HepG2 (cell line): ENCODE data around the gene FAM78B. TPM values are rescaled to one million over a fixed set of nuclear protein-coding genes. Genes with fewer than 3 reads are reported as not detected.

Source experiments
- ATAC-seq: fragments of 200-7000 bp; cut with Tn5 transposase; 3 replicates; pipeline ENCODE4 v1.9.1; 2020; ENCODE audit warnings: mild to moderate bottlenecking, moderate library complexity
- BruUV-seq: library from RNA; stranded (reverse); fragments of 400-500 nt; replicated peaks from 2 replicates; lab custom pipeline; 2021; lab: Mats Ljungman, UMichigan
- CTCF ChIA-PET: fragments of 300-600 bp; formaldehyde crosslinking; extraction: SDS; loops from one replicate; lab custom pipeline; 2021; ENCODE audit warnings: low total read pairs, inconsistent platforms, low intra/inter-chr PET ratio; lab: Yijun Ruan, JAX
- POLR2A ChIA-PET: fragments of 350-600 bp; sonication (Branson Sonifier 250); formaldehyde crosslinking; loops from one replicate; lab custom pipeline; 2020; ENCODE audit warnings: antibody characterized with exemption, inconsistent platforms; lab: Yijun Ruan, JAX
- DNase-seq: peaks from one replicate; pipeline ENCODE4 v3.0.0-alpha.2; 2015; ENCODE audit warnings: low spot score
- FAIRE-seq: peaks from 3 replicates; lab custom pipeline; 2011; peaks lifted over from hg19 to GRCh38; lab: Jason Lieb, UNC
- H2AFZ ChIP-seq: one replicate; pipeline ENCODE4 v1.6.1; 2011; ENCODE audit warnings: low read length, inconsistent platforms
- H3K27ac ChIP-seq: fragments of 300-600 bp; 3 replicates; pipeline ENCODE4 v1.8.0; 2011; ENCODE audit warnings: mixed run types, mild to moderate bottlenecking, mixed read lengths, low read length, inconsistent platforms; ENCODE audit not compliant: insufficient read depth; ENCODE audit errors: extremely low read length
- H3K27me3 ChIP-seq, 2 experiments: fragments of 200-600 bp in 1 of 2; 2 replicates in 1 of 2; 3 replicates in 1 of 2; pipeline versions ENCODE4 v1.6.0 to v1.8.0; 2011; ENCODE audit warnings: low read length in 2 of 2, mild to moderate bottlenecking in 2 of 2, moderate library complexity in 2 of 2, inconsistent platforms in 1 of 2; ENCODE audit not compliant: insufficient read depth in 2 of 2, control insufficient read depth in 1 of 2
- H3K36me3 ChIP-seq, 2 experiments: fragments of 200-600 bp in 1 of 2; replicated peaks in 1 of 2; 2 replicates in 1 of 2; 3 replicates in 1 of 2; pipeline versions ENCODE4 v1.5.1 to v1.8.0; 2011; ENCODE audit warnings: low read length in 2 of 2, inconsistent platforms in 1 of 2; ENCODE audit not compliant: insufficient read depth in 2 of 2, control insufficient read depth in 1 of 2
- H3K4me1 ChIP-seq: 2 replicates; pipeline ENCODE4 v1.5.1; 2012; ENCODE audit warnings: low read length, inconsistent platforms; ENCODE audit not compliant: insufficient read depth
- H3K4me2 ChIP-seq: 2 replicates; pipeline ENCODE4 v1.6.0; 2011; ENCODE audit warnings: low read depth, low read length, inconsistent platforms
- H3K4me3 ChIP-seq, 3 experiments: fragments of 200-600 bp in 1 of 3; sonication (generic), shearing (Covaris generic) in 1 of 3; replicated peaks in 1 of 3; 2 replicates each; pipeline ENCODE4 v1.5.1; 2011 to 2016; ENCODE audit warnings: low read length in 3 of 3, inconsistent platforms in 2 of 3, low read depth in 2 of 3, mild to moderate bottlenecking in 2 of 3, control low read depth in 1 of 3, mixed read lengths in 1 of 3; ENCODE audit not compliant: insufficient read depth in 1 of 3
- H3K79me2 ChIP-seq: one replicate; pipeline ENCODE4 v1.6.1; 2011; ENCODE audit warnings: low read length, inconsistent platforms; ENCODE audit not compliant: insufficient read depth
- H3K9ac ChIP-seq: 2 replicates; pipeline ENCODE4 v1.6.0; 2011; ENCODE audit warnings: mild to moderate bottlenecking, low read depth, low read length, inconsistent platforms; ENCODE audit not compliant: insufficient read depth
- H3K9me3 ChIP-seq: 2 replicates; pipeline ENCODE4 v1.5.1; 2012; ENCODE audit warnings: mild to moderate bottlenecking, low read length
- H4K20me1 ChIP-seq: 2 replicates; pipeline ENCODE4 v1.6.0; 2011; ENCODE audit warnings: inconsistent platforms, mild to moderate bottlenecking, low read length, moderate library complexity; ENCODE audit not compliant: insufficient read depth
- CEBPB ChIP-seq: IDR thresholded peaks from 2 replicates; pipeline ENCODE4 v1.6.1; 2011; ENCODE audit warnings: low read depth, low read length, improper control_type of control experiment, borderline replicate concordance
- DRAP1 ChIP-seq: IDR thresholded peaks from 2 replicates; pipeline ENCODE4 v1.6.1; 2016; ENCODE audit warnings: missing genetic modification reagents, missing compliant biosample characterization
- E2F5 ChIP-seq: sonication (generic); formaldehyde crosslinking; conservative IDR thresholded peaks from 2 replicates; pipeline ENCODE4 v1.4.0; 2020; ENCODE audit warnings: missing genetic modification reagents
- HNRNPH1 ChIP-seq: fragments of 200-400 bp; formaldehyde crosslinking; optimal IDR thresholded peaks from 2 replicates; pipeline ENCODE3; 2017; ENCODE audit warnings: mild to moderate bottlenecking, low read depth, low read length
- KDM5A ChIP-seq: fragments of 200-600 bp; sonication (generic); IDR thresholded peaks from 2 replicates; pipeline ENCODE4 v1.7.0; 2018; ENCODE audit warnings: antibody characterized with exemption, mild to moderate bottlenecking, low read length, borderline replicate concordance
- RXRA ChIP-seq: sonication (generic); formaldehyde crosslinking; IDR thresholded peaks from 2 replicates; pipeline ENCODE4 v1.5.1; 2020; ENCODE audit warnings: missing genetic modification reagents
- ZBTB21 ChIP-seq: sonication (generic); formaldehyde crosslinking; IDR thresholded peaks from 2 replicates; pipeline ENCODE4 v1.4.0; 2020; ENCODE audit warnings: missing genetic modification reagents
- ZFP1 ChIP-seq: IDR thresholded peaks from 2 replicates; pipeline ENCODE4 v1.6.1; 2016
- ZSCAN22 ChIP-seq: sonication (generic); formaldehyde crosslinking; IDR thresholded peaks from 2 replicates; pipeline ENCODE4 v1.4.0; 2020; ENCODE audit warnings: mild to moderate bottlenecking, missing genetic modification reagents
- ZSCAN9 ChIP-seq: IDR thresholded peaks from 2 replicates; pipeline ENCODE4 v1.6.1; 2016; ENCODE audit warnings: borderline replicate concordance
- WGBS: methylation state at CpG from one replicate; pipeline ENCODE4 v1.1.6; 2017; ENCODE audit warnings: low lambda C conversion rate; 5-methylcytosine and 5-hydroxymethylcytosine counted together
- in situ Hi-C: cut with HindIII; loops from 2 replicates; pipeline ENCODE4 v1.10.0; 2017; ENCODE audit warnings: low pct_unique_long_range_greater_than_20kb; ENCODE audit not compliant: extremely low pct_ligation_motif_present
- intact Hi-C: fragments of 100-400 bp; cut with micrococcal nuclease; formaldehyde crosslinking; loops from one replicate; pipeline ENCODE4 v1.10.0; 2022; ENCODE audit not compliant: unreplicated experiment
- polyA plus RNA-seq, 8 experiments: library from polyadenylated mRNA; depleted of rRNA in 3 of 8; stranded (reverse) in 7 of 8; unstranded in 1 of 8; fragments of >200 nt; fragmentation: Illumina TruSeq in 4 of 8; extraction: Trizol in 4 of 8; gene quantifications; 2 replicates each; pipeline versions ENCODE4 v1.2.1 to v1.2.3, GENCODE V29; 2011 to 2016; ENCODE audit warnings: low read depth in 4 of 8, missing spikeins in 1 of 8, mixed read lengths in 1 of 8; ENCODE audit not compliant: insufficient read depth in 1 of 8
- total RNA-seq, 5 experiments: library from RNA; depleted of rRNA; stranded (reverse); fragments of >200 nt; fragmentation: Illumina TruSeq; extraction: Trizol; gene quantifications; 2 replicates each; pipeline ENCODE4 v1.2.3, GENCODE V29; 2016; ENCODE audit warnings: low read depth in 1 of 5
- TF ChIP-seq, protein P1 (sequence below): sonication (generic); formaldehyde crosslinking; IDR thresholded peaks from 2 replicates; pipeline ENCODE4 v1.5.0; 2020; ENCODE audit warnings: mild to moderate bottlenecking, missing genetic modification reagents, borderline replicate concordance

The FAM78B gene
- total and polyA plus RNA-seq, 2 of the 13 experiments (the other 11 are each of a cell fraction or from before 2014, with no cell fraction given) = 0.22 to 0.31 TPM

- Histone ChIP-seq H4K20me1 (no peaks in the 10 kb centered on the region), H3K9me3 (no peaks in the 10 kb centered on the region), H3K4me1 (no peaks in the 10 kb centered on the region), H3K79me2 (no peaks in the 10 kb centered on the region), H2AFZ (no peak overlapping the region), H3K9ac (no peak overlapping the region), H3K4me3 (no peak overlapping the region), H3K27ac (no peak overlapping the region), H3K4me2 (no peak overlapping the region), H3K27me3 (no peaks in the 10 kb centered on the region), H3K36me3 (no peaks in the 10 kb centered on the region)
- no TSS peak for BruUV-seq
- intact Hi-C loops = no loop called here
- POLR2A ChIA-PET = no interaction called here
- in situ Hi-C loops = loop anchor here (25.0 kb wide), 1 partner anchor 440 kb away; no protein-coding TSS in a partner anchor
- 48% methylated on average over 5 of the region's 5 CpGs for WGBS
- CTCF ChIA-PET = no interaction called here
- DNase-seq = no peak
- TF ChIP-seq CEBPB (peak; percentile 90), ZSCAN9 (CRISPR knock-in tag) (no peak), E2F5 (no peak), ZBTB21 (CRISPR knock-in tag) (no peak)
- no peak for FAIRE-seq
- no peak for ATAC-seq
These were observed 15.0 kb downstream of the FAM78B start for GRCh38 chr1:166151804-166152203.

DNA sequence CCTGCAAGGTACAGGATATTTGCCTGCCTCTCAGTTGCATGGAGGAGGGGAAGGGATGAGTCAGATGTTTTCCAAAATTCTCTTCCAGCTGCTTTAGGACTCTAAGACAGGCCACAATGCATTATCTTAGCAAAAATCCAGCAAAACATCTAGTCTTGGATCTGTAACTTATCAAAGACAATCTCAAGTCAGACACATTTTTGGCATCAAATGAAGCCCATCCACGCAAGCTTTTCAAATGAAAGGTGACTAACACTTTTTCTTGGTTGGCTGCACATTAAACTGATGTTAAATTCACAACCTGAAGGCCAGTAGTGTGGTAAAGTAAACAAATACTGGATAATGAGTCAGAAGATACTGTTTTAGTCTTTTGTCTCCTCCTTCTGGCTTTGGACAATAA lies 21.3 kb downstream of the FAM78B start:
- no peak overlapping the region for H3K4me2 ChIP-seq
- POLR2A ChIA-PET = no interaction called here
- H3K4me3 ChIP-seq = no peak overlapping the region
- no peaks in the 10 kb centered on the region for H4K20me1 ChIP-seq
- CTCF ChIA-PET = no interaction called here
- in situ Hi-C loops = no loop called here
- WGBS = 5% methylated on average over 1 of the region's 1 CpG
- BruUV-seq = no TSS peak
- DNase-seq = no peak
- no peak for FAIRE-seq
- H3K27ac ChIP-seq = no peak overlapping the region
- no peaks in the 10 kb centered on the region for H3K9me3 ChIP-seq
- intact Hi-C loops = no loop called here
- no peaks in the 10 kb centered on the region for H3K4me1 ChIP-seq
- H3K9ac ChIP-seq = no peak overlapping the region
- no peaks in the 10 kb centered on the region for H3K79me2 ChIP-seq
- no peak for ATAC-seq
- no peaks in the 10 kb centered on the region for H3K27me3 ChIP-seq
- no peaks in the 10 kb centered on the region for H3K36me3 ChIP-seq
- no peak overlapping the region for H2AFZ ChIP-seq
- no peak for TF ChIP-seq RXRA (CRISPR knock-in tag)
- no peak for TF ChIP-seq DRAP1
- no peak for TF ChIP-seq ZSCAN22 (CRISPR knock-in tag)
- TF ChIP-seq HNRNPH1 = no peak
- no peak for TF ChIP-seq KDM5A
- TF ChIP-seq ZFP1 (CRISPR knock-in tag) = no peak
- TF ChIP-seq, protein P1, sequence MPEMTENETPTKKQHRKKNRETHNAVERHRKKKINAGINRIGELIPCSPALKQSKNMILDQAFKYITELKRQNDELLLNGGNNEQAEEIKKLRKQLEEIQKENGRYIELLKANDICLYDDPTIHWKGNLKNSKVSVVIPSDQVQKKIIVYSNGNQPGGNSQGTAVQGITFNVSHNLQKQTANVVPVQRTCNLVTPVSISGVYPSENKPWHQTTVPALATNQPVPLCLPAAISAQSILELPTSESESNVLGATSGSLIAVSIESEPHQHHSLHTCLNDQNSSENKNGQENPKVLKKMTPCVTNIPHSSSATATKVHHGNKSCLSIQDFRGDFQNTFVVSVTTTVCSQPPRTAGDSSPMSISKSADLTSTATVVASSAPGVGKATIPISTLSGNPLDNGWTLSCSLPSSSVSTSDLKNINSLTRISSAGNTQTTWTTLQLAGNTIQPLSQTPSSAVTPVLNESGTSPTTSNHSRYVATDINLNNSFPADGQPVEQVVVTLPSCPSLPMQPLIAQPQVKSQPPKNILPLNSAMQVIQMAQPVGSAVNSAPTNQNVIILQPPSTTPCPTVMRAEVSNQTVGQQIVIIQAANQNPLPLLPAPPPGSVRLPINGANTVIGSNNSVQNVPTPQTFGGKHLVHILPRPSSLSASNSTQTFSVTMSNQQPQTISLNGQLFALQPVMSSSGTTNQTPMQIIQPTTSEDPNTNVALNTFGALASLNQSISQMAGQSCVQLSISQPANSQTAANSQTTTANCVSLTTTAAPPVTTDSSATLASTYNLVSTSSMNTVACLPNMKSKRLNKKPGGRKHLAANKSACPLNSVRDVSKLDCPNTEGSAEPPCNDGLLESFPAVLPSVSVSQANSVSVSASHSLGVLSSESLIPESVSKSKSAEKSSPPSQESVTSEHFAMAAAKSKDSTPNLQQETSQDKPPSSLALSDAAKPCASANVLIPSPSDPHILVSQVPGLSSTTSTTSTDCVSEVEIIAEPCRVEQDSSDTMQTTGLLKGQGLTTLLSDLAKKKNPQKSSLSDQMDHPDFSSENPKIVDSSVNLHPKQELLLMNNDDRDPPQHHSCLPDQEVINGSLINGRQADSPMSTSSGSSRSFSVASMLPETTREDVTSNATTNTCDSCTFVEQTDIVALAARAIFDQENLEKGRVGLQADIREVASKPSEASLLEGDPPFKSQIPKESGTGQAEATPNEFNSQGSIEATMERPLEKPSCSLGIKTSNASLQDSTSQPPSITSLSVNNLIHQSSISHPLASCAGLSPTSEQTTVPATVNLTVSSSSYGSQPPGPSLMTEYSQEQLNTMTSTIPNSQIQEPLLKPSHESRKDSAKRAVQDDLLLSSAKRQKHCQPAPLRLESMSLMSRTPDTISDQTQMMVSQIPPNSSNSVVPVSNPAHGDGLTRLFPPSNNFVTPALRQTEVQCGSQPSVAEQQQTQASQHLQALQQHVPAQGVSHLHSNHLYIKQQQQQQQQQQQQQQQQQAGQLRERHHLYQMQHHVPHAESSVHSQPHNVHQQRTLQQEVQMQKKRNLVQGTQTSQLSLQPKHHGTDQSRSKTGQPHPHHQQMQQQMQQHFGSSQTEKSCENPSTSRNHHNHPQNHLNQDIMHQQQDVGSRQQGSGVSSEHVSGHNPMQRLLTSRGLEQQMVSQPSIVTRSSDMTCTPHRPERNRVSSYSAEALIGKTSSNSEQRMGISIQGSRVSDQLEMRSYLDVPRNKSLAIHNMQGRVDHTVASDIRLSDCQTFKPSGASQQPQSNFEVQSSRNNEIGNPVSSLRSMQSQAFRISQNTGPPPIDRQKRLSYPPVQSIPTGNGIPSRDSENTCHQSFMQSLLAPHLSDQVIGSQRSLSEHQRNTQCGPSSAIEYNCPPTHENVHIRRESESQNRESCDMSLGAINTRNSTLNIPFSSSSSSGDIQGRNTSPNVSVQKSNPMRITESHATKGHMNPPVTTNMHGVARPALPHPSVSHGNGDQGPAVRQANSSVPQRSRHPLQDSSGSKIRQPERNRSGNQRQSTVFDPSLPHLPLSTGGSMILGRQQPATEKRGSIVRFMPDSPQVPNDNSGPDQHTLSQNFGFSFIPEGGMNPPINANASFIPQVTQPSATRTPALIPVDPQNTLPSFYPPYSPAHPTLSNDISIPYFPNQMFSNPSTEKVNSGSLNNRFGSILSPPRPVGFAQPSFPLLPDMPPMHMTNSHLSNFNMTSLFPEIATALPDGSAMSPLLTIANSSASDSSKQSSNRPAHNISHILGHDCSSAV = no peak
